HPDE6-E6E7 (cell line): ENCODE measurements around the gene ZNF397.

Experiments used
- DNase-seq: peaks from one replicate; pipeline ENCODE4 v3.0.0; 2011; ENCODE audit warnings: missing footprints; ENCODE audit errors: extremely low spot score

Gene ZNF397

DNA sequence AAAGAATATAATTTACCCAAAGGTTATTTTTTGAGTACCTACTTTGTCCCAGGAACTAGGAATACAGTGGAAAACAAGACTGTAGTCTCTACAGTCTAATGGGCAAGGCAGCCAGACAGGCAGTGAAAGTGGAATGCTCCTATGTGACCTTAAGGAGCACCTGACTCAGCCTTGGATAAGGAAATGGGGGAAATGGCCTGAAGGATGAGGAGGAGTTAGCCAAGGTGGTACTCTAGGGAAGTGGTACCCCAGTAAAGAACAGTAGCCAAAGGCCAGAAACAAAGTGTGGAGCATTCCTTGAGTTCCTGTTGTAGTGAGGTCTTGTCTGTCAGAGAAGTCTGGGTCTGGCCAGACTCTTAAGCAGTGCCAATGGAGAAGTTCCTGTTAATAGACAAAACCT is 6.0 kb downstream of the ZNF397 start:
- no peak for DNase-seq

DNA sequence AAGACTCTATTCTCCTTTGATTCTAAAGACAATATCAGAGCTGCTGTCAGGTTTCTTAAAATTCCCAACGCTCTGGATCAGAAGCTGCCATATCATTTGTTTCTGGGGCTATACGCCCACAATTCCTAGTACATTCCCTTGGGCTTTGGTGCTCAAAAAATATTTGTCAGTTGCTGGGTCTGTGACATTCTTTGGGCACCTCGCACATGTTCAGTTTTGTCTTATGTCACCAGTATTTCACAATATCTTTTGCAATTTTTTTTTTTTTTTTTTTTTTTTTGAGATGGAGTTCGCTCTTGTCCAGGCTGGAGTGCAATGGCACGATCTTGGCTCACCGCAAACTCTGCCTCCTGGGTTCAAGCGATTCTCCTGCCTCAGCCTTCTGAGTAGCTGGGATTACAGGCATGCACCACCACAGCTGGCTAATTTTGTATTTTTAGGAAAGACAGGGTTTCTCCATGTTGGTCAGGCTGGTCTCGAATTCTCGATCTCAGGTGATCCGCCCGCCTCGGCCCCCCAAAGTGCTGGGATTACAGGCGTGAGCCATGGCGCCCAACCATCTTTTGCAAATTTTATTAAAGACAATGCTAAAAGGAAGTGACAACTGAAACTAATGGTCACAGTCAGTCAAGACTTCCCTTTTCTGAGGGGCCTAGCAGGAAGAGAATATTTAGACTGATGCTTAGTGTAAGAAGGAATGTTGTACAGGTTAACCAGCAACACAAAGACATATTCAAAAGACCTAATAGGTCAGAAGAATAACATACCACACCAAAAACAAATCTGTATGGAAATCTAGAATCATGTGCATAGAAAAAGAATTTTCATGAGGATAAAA is 6.8 kb downstream of the ZNF397 start:
- DNase-seq, result no peak

DNA sequence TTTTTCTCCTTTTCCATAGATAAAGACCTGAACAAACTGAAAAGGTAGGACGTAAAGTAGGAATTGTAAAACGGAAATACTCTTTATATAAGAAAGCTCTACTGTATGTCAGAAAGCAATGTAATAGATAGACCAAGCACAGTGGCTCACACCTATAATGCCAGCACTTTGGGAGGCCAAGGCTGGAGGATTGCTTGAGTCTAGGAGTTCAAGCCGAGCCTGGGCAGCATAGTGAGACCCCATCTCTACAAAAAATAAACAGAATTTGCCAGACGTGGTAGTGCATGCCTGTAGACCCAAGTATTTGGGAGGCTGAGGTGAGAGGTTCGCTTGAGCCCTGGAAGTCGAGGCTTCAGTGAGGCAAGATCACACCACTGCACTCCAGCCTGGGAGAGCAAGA is 7.6 kb downstream of the ZNF397 start:
- DNase-seq, result no peak

DNA sequence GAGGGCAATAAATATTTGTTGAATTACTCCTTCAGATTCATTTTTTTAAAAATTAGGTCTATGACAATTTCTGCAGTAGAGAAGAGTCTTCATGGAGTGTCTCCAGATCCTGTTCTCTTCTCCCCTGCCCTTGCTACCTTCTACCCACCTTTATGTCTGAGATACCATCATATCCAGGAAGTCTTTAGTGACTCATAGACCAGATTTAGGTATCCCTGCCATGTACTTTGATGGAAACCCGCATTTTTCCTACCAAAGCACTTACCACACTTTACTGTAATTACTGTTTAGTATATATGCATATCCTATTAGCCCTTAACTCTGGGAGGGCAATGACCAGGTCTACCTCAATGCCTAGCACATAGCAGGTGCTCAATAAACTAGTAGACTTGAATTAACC is 11.6 kb downstream of the ZNF397 start:
- no peak for DNase-seq

DNA sequence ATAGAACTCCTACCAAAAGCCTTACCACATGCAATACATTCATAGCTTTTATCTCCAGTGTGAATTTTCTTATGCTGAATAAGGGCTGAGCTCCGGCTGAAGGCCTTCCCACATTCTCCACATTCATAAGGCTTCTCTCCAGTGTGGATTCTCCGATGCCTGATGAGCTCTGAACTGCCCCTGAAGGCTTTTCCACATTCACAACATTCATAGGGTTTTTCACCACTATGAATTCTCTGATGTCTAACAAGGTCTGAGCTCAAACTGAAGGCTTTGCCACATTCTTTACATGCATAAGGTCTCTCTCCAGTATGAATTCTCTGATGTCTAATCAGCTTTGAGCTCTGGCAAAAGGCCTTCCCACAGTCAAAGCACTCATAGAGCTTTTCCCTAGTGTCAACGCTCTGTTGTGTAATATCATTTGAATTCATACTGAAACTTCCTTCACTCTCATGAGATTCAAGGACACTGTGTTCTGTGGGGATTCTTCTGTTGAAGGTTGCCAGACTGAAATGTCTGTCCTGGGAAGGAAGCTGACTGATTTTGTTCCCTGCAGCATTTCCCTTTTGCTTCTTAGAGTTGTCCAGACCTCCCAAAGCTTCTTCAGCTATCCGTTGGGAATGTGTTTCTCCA is 12.9 kb downstream of the ZNF397 start:
- DNase-seq, result no peak

DNA sequence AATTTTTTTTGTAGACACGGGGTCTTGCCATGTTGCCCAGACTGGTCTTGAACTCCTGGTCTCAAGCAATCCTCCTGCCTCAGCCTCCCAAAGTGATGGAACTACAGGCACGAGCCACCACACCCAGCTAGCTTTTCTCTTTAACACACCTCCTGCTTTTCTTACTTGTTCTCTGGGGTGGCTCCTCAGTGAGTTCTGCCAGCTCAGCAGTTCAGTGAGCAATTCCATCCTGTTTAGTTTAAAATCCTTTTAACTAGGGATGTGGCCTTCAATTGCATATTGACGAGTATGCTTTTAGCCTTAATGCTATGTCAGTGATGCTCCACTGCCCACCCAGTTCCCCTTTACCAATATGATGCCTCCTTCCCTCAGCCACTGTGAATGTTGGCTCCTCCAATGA is 16.1 kb downstream of the ZNF397 start:
- DNase-seq, result no peak

DNA sequence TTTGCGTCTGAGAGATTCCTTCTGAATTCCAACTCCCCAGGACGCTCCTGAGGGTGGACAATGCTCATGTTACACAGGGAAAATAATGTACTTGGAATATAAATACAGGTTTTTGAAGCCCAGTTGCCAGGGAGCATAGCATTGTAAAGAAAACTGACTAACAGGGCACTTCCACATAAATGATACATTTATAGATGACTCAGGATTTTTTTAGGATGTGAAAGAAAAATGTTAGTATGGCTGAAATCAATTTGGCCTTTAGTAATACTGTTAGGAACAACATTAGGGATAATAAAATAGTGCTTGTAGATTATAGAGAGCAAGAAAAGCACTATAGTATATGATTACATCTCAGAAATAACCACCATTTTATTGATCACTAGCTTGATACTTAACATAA is 23.6 kb downstream of the ZNF397 start:
- no peak for DNase-seq

DNA sequence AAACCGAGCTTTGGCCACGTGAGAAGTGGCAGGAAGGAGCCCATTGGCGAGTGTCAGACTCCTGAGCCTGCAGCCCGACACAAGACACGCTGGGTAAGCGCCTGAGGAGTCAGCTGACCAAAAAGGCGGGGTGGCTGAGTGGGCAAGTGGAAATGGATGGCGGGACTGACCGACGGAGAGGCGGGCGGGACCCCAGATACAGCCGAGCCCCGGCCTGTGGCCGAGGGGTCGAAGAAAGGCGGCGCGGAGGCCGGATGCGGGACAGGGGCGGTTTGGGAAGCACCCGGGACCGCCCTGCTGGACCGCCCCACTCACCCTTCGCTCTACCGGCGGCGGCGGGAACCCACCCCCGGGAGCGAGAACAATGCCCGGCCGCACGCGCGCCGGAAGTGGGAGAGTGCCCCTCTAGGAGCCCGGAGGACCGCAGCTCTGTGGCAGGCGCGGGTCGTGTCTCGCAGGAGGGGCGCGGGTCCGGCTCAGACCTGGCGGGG is 26.4 kb downstream of the ZNF397 start:
- DNase-seq, result no peak

DNA sequence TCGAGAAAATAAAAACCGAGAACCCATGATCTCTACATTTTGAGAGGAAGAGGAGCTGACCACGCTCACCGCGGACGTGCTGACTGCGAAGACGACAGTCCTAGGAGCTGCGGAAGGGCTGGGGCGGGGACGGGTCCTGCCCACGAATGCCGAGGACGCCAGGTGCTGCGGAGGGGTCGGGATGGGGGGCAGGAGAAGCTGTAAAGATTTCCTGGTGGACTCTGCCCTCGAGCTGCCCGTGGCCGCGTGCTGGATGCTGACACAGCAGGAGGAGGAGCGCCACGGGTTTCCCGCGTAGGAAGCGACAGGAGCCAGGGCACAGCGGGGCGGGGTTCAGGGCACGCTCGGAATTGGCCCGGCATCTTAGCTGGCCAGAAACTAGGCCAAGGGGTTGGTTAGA is 27.0 kb downstream of the ZNF397 start:
- DNase-seq, result no peak

DNA sequence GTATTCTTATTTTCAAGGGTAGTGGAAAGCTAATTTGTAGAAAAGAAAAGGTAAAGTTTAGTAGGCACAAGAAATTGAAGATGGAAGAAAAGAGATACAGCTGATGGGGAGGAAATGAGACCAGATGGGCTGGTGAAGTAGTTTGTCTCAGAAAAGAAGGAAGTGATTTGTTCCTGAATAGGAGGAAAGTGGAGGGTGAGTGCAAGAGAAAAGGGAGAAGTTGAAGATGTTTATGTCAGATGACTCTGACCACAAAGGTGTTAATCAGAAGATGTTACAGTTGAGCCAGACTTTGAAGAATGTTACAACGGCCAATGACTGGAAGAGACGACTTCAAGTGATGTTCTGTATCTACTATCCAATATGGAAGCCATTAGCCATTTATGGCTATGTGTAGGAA is 28.0 kb downstream of the ZNF397 start:
- no peak for DNase-seq

DNA sequence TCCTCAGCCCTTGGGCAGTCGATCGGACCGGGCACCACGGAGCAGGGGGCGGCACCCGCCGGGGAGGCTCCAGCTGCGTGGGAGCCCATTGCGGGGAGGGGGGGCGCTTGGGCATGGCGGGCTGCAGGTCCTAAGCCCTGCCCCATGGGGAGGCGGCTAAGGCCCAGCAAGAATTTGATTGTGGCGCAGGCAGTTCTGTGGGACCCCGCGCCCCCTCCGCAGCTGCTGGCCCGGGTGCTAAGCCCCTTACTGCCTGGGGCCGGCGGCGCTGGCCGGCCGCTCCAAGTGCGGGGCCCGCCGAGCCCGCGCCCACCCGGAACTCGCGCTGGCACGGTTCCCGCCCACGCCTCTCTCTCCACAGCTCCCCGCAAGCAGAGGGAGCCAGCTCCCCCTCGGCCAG is 30.8 kb downstream of the ZNF397 start:
- no peak for DNase-seq

DNA sequence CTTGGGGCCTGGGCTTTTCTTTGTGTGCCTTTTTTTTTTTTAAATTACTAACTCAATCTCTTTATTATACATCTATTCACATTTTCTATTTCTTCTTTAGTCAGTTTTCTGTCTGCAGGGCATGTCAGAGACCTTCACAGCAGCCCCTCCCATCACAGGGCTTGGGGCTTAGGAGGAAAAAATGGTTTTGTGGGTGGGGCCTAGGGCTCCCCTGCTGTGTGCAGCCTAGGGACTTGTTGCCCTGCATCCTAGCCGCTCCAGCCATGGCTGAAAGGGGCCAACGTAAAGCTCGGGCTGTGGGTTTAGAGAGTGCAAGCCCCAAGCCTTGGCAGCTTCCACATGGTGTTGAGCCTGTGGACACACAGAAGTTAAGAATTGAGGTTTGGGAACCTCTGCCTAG is 35.4 kb downstream of the ZNF397 start:
- no peak for DNase-seq

DNA sequence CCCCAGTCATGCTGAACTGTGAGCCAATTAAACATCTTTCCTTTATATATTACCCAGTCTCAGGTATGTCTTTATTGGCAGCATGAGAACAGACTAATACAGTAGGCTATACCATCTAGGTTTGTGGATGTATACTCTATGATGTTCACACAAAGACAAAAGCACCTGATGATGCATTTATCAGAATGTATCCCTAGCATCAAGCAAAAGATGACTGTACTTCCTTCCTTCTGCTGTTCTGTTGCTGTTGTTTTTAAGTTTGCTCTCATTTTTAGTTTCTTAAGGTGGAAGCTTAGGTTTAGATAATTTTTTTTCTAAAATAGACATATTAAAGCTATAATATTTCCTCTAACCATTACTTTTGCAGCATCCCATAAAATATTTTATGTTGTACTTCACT is 36.8 kb downstream of the ZNF397 start:
- no peak for DNase-seq

DNA sequence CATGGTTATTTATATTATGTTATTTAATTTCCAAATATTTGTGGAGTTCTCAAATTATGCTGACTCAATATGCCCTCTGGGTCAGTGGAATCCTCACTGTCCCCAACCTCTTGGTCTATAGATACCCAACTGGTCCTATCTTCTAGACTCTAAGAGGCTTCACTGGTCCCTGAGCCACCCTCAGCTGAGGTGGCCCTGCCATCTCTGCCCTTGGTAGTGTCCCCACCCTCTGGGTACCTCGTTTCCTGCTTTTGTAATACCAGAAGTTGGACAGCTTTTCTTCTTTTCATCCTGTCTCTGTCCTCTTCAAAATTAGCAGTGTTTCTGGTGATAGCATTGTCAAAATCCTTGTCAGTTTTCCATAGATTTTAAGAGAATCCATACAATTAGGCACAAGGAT is 37.3 kb downstream of the ZNF397 start:
- no peak for DNase-seq

DNA sequence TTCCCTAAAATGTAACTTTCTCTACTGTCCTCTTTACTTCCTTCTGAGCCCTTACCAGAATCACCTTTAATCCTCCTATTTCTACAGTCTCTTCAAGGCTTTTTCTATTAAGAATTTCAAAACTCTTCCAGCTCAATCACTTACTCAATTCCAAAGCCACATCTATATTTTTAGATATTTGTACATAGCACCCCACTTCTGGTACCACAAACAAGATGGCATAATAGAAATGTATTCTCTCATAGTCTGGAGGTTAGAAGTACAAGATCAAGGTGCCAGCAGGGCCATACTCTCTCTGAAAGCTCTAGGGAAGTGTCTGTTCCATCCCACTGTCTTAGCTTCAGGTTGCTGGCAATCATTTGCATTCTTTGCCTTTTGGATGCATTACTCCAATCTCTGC is 38.1 kb downstream of the ZNF397 start:
- no peak for DNase-seq

DNA sequence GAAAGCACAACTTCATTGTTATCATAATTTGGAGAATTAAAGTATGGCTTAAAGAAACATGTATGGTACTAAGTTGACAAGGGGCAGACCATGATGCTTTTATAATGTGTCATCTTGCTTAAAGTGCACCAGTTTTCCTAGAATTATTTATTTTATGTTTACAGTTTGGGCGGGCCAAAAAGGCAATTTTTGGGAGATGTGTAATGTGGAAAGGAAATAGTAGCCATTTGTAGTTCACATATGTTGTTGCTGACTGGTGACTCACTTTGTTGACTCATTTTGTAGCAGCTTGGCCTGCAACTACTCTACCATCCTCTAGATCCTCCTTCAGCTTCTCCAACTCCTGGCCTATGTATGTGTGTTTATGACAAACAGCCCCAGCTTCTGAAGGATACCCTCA is 41.5 kb downstream of the ZNF397 start:
- peak; percentile 20 for DNase-seq

DNA sequence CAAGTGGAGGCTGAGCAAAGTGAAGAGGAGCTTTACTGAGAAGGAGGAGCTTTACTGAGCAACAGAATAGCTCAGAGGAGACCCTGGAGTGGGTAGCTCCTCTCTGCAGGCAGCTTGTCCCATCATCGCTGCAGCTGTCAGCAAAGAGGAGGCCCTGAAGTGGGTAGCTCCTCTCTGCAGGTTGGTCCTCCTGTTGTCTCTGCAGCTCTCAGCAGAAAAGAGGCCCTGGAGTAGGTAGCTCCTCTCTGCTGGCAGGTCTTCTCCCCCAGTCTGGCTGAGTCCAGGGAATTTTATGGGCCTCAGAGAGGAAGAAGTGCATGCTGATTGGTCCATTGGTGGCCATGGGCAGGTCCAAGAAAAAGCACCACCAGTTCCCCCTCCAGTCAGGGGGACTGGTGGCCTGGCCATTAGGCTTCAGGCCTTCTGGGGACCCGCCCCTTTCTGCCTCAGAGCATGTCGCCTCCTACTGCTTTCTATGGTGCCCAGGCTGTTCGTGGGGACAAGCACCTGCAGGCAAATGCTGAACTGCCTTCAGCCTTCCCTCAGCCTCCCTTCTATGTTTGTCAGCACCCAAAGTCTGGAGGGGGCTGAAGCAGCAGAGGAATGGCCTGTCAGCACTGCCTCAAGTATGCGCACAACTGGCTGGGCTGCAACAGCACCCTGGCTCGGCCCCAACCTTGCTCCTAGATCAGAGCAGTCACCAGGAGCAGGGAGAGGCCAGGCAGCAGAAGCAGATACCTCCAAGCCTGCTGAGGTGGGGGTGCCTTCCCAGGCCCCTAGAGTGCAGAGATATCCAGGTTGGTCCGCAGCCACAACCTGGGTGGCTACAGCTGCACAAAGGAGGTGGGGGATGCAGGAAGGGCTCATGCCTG is 43.3 kb downstream of the ZNF397 start:
- no peak for DNase-seq

DNA sequence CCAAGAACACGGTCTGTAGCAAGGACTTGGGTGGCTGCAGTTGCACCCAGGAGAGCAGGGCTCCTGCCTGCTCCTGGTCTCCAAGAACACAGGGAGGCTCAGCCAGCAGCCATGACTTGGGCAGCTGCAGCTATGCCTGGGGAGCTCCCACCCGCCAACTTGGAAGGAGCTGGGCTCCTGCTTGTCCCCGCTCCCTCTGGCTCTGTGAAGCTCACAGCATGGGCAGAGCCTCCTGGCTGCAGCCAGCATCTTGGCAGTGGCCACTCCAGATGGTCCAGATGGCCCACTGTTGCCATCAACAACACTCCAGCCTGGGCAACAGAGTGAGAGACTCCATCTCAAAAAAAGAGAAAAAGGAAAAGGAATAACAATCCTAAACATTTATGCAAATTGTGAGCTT is 44.0 kb downstream of the ZNF397 start:
- DNase-seq, result no peak

DNA sequence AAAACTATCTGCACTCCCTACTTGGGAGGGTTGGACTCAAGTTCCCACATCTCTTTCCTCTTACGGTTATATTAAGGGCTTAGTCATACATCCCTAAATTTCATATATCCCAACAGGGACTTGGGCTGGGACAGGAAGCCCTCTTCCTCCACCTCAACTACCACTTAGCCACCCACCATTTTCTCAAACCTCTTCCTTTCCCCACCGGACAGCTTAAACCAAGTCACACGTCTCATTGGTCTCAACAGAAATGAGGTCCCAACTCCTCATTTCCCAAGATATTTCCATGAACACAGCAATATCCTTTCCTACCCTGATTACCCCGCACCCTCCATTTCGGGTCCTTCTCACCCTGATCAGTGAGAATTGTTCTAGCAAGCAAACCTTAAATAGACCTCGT is 48.5 kb downstream of the ZNF397 start:
- DNase-seq, result no peak

DNA sequence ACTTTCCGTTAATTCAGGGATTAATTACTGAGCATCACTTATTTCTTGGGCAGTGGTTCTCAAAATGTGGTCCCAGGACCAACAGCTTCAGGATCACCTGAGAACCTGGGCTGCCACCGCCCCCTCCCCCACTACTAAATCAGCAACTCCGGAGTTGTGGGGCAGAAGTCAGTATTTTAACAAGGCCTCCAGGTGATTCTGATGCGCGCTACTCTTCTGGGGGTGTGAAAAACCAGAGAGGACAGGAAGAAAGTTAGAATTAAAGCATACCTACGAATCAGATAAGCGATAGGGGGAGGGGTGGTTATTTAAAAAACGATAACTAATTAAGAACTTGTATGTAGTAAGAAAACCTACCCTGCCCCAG is 48.9 kb downstream of the ZNF397 start:
- peak; percentile 26 for DNase-seq

DNA sequence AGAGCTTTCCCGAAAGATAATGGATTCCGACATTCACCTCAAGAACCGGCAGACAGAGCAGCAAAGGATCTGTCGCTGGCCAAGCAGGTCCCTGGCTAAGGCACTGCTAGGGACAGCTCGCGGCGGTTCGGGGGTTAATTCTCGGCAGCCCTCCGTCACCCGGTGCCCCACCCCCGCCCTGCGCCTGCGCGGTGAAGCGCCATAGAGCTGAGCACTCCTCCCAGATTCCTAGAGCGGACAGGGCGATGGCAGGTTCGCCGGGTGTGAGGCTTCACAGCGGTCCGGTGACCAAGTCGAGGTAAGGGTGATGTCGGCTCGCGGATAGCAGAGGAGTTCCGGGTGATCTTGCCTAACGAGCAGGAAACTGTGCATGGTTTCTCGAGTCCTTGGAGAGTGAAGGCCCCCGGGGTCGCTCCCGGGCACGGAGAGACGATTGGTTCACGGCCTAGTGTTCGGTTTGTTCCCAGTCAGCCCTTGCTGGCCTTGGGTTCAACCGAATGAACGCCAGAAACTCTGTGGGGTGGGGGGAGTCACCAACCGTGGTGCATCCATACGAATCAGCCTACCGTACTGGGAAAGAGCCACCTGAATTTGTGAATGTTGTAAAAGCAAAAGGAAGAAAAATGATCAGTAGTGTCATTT is 49.4 kb downstream of the ZNF397 start, which contains the start of gene ZSCAN30:
ZSCAN30 (minus strand) TSS at position 136 of the 642 bp plus-strand sequence. CDS start 25,877 bp downstream, outside the sequence.
- DNase-seq, result peak; percentile 88

DNA sequence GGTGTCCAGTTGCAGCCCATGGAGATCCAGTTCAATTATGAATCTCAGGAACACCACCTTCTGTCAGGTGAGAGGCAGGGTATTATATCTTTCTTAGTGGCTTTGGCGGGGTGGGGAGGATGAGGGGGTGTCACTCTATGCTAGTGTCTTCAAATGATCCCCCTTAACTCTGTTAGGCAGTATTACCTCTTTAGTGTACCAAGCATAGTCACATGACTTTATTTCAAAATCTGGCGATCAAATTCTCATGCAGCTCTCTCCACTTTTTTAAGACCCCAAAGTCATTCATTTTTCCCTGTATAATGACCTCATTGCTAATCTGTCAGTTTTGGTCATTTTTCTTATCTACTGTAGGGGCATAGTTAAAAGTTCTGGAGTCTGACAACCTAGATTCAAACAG is 50.3 kb downstream of the ZNF397 start:
- no peak for DNase-seq
